ENCODE results near the gene ACP5.

DNA sequence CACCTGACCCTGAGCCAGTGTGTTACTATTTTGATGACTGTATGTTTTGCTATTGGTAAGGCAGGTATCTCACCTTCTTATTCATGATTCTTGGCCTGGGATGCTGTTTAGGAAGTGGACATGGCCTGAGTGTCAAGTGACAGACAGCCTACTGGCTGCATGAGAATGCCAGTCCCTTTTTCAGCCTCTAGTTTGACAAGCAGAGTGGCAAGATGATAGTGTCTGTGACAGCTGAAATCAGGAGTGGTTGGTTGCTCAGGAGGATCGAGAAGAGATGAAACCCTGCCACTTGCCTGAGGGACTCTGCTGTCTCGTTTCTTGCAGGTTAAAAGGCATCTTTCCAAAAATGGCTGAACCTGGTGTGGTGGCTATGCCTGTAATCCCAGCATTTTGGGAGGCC is 11.3 kb downstream of the ACP5 start:
- no peak for TF ChIP-seq TCF12 (IDR thresholded peaks at IDR 0.05; ENCODE audit: low read depth)
- TF ChIP-seq, protein P1, sequence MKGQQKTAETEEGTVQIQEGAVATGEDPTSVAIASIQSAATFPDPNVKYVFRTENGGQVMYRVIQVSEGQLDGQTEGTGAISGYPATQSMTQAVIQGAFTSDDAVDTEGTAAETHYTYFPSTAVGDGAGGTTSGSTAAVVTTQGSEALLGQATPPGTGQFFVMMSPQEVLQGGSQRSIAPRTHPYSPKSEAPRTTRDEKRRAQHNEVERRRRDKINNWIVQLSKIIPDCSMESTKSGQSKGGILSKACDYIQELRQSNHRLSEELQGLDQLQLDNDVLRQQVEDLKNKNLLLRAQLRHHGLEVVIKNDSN (IDR thresholded peaks at IDR 0.05) = no peak
- TF ChIP-seq FOXM1 (IDR thresholded peaks at IDR 0.05; ENCODE audit: borderline replicate concordance, low read depth) = no peak
- no peak for TF ChIP-seq EGR1 (IDR thresholded peaks at IDR 0.05)
- no peak for TF ChIP-seq EP300 (IDR thresholded peaks at IDR 0.05; ENCODE audit: borderline replicate concordance)

Data from Ishikawa (cell line).